Colonic mucosa (tissue), 4 donors: ENCODE measurements around the gene KRT33A. TPM values are rescaled to one million over a fixed set of nuclear protein-coding genes. Genes with fewer than 3 reads are reported as not detected.

Experiments used
- DNase-seq: peaks from one replicate; pipeline ENCODE4 v3.0.0-alpha.2; 2020
- H3K27ac ChIP-seq: fragments of 200-600 bp; one replicate; pipeline ENCODE4 v1.8.0; 2021
- H3K27me3 ChIP-seq: fragments of 200-600 bp; one replicate; pipeline ENCODE4 v1.8.0; 2021
- H3K36me3 ChIP-seq: fragments of 200-600 bp; one replicate; pipeline ENCODE4 v1.8.0; 2021
- H3K4me1 ChIP-seq: fragments of 200-600 bp; one replicate; pipeline ENCODE4 v1.8.0; 2021; ENCODE audit warnings: mild to moderate bottlenecking
- H3K4me3 ChIP-seq: fragments of 200-600 bp; one replicate; pipeline ENCODE4 v1.8.0; 2021
- H3K9ac ChIP-seq, 2 donors: one replicate each; pipeline ENCODE4 v1.7.0; 2013; ENCODE audit warnings: control low read depth in 2 of 2, low read depth in 2 of 2, low read length in 2 of 2
- H3K9me3 ChIP-seq: fragments of 200-600 bp; one replicate; pipeline ENCODE4 v1.8.0; 2021
- intact Hi-C: fragments of 100-400 bp; cut with DNase I; formaldehyde crosslinking; loops from one replicate; pipeline ENCODE4 v1.14.1; 2022
- total RNA-seq, 2 donors: library from RNA; stranded (reverse); fragmentation: NEBNext Ultra II Directional in 1 of 2; extraction: Animal tissue kit (Norgen Biotek cat#: 25700) in 1 of 2; gene quantifications; one replicate each; pipeline ENCODE4 v1.2.1, GENCODE V29; 2021
- TF ChIP-seq, protein P1 (sequence below): fragments of 200-600 bp; IDR thresholded peaks from one replicate; pipeline ENCODE4 v1.8.0; 2022; ENCODE audit warnings: antibody characterized with exemption, mild to moderate bottlenecking
- donor health status: healthy.
- donor health status: DM: no; HTN: no; CAD: no.
- donor health status: DM: no; HTN: no; CAD: no.

The KRT33A gene
- total RNA-seq, 2 donors from 2014 or later: not detected

- DNase-seq: no peak
- H3K9ac ChIP-seq: no peak overlapping the region
- no peaks in the 10 kb centered on the region for H3K27me3 ChIP-seq
- H3K9me3 ChIP-seq: no peaks in the 10 kb centered on the region
- no peak overlapping the region for H3K4me3 ChIP-seq
- no peak overlapping the region for H3K27ac ChIP-seq
- H3K4me1 ChIP-seq: no peaks in the 10 kb centered on the region
- TF ChIP-seq, protein P1, sequence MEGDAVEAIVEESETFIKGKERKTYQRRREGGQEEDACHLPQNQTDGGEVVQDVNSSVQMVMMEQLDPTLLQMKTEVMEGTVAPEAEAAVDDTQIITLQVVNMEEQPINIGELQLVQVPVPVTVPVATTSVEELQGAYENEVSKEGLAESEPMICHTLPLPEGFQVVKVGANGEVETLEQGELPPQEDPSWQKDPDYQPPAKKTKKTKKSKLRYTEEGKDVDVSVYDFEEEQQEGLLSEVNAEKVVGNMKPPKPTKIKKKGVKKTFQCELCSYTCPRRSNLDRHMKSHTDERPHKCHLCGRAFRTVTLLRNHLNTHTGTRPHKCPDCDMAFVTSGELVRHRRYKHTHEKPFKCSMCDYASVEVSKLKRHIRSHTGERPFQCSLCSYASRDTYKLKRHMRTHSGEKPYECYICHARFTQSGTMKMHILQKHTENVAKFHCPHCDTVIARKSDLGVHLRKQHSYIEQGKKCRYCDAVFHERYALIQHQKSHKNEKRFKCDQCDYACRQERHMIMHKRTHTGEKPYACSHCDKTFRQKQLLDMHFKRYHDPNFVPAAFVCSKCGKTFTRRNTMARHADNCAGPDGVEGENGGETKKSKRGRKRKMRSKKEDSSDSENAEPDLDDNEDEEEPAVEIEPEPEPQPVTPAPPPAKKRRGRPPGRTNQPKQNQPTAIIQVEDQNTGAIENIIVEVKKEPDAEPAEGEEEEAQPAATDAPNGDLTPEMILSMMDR: no peak
- intact Hi-C loops: no loop called here
- H3K36me3 ChIP-seq: no peaks in the 10 kb centered on the region
Observed at GRCh38 chr17:41369023-41369422, 18.4 kb upstream of the KRT33A start.

GRCh38 chr17:41367426-41368075 lies 16.9 kb upstream of the KRT33A start:
- H3K27me3 ChIP-seq: no peaks in the 10 kb centered on the region
- H3K9ac ChIP-seq: no peak overlapping the region
- intact Hi-C loops: no loop called here
- no peaks in the 10 kb centered on the region for H3K36me3 ChIP-seq
- no peak overlapping the region for H3K27ac ChIP-seq
- no peak overlapping the region for H3K4me3 ChIP-seq
- DNase-seq: no peak
- TF ChIP-seq, protein P1: no peak
- no peaks in the 10 kb centered on the region for H3K9me3 ChIP-seq
- H3K4me1 ChIP-seq: no peaks in the 10 kb centered on the region

- H3K4me1 ChIP-seq: no peaks in the 10 kb centered on the region
Observed at GRCh38 chr17:41366070-41366469, 15.4 kb upstream of the KRT33A start.

DNA sequence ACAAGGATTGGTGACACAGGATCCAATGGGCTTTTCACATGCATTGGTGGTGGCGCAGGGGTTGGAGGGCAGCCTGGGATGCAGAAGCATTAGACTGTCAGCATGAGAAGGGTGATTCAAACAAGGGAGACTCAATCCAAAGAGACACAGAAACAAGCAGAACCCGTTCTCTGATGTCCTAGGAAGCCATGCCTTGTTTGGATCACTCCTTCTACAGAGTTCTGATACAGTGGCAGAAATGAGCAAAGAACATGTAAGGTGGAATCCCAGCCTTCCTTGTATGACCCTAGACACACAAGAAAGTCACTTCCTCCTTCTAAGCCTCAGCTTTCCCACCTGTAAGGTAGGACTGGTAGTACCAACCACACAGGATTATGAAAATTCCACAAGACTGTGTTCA lies 13.3 kb upstream of the KRT33A start:
- Histone ChIP-seq H3K27ac (no peak overlapping the region), H3K36me3 (no peaks in the 10 kb centered on the region), H3K9ac (no peak overlapping the region), H3K9me3 (no peaks in the 10 kb centered on the region), H3K27me3 (no peaks in the 10 kb centered on the region), H3K4me3 (no peak overlapping the region), H3K4me1 (no peaks in the 10 kb centered on the region)
- TF ChIP-seq, protein P1: no peak
- intact Hi-C loops: no loop called here
- DNase-seq: no peak

More at GRCh38 chr17:41366070-41366469, 15.4 kb upstream of the KRT33A start:
- no peaks in the 10 kb centered on the region for H3K36me3 ChIP-seq
- no peaks in the 10 kb centered on the region for H3K9me3 ChIP-seq
- H3K9ac ChIP-seq: no peak overlapping the region
- H3K4me3 ChIP-seq: no peak overlapping the region
- TF ChIP-seq, protein P1: no peak
- H3K27ac ChIP-seq: no peak overlapping the region
- no peaks in the 10 kb centered on the region for H3K27me3 ChIP-seq
- intact Hi-C loops: no loop called here
- DNase-seq: no peak

DNA sequence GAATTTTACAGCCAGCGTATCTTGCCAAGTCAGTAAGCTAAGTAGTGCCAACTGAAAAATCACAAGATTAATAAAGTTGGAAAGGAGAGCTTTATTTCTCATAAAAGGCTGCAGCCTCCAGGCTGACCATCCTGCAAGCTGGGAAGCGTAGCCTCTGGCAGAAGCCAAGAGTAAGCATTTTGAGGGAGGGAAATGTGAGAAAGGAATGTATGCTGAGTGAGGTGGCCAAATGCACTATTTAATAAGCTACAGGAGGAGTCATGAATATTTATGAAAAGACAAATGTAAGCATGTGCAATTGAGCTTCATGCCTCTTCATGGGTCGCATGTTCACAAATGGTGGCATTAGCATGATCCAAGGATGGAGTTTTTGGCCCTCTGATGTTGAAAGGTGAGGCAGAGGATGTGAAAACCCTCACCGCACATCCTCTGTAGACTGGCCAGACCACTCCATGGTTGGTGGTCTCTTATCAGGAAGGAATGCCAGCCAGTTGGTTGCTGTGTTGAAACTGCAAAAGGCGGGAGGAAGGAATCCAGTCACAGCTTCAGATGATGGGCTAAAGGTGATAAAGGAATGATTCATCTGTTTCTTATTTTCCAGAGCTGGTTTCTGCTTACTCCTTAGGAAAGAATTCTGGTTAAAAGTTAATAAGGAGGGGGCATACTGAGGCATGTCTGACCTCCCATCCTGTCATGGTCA lies 9.8 kb upstream of the KRT33A start:
- no peaks in the 10 kb centered on the region for H3K4me1 ChIP-seq
- H3K27ac ChIP-seq: no peak overlapping the region
- H3K4me3 ChIP-seq: no peak overlapping the region
- no peaks in the 10 kb centered on the region for H3K9me3 ChIP-seq
- H3K9ac ChIP-seq: no peak overlapping the region
- DNase-seq: no peak
- no peaks in the 10 kb centered on the region for H3K36me3 ChIP-seq
- no peaks in the 10 kb centered on the region for H3K27me3 ChIP-seq
- intact Hi-C loops: no loop called here
- TF ChIP-seq, protein P1: no peak
